GF-D8 (cell line): ENCODE results near the gene KRTAP10-3.
"Not testable (repeated sequence)": the region's sequence is repeated elsewhere in the genome, so short reads cannot be mapped to it uniquely, and the experiment has no call there.

ENCODE experiments used
- DNase-seq: peaks from one replicate; lab custom pipeline; 2025; lab: John Stamatoyannopoulos, UW

The KRTAP10-3 gene, protein sequence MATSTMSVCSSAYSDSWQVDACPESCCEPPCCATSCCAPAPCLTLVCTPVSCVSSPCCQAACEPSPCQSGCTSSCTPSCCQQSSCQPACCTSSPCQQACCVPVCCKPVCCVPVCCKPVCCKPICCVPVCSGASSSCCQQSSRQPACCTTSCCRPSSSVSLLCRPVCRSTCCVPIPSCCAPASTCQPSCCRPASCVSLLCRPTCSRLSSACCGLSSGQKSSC

DNA sequence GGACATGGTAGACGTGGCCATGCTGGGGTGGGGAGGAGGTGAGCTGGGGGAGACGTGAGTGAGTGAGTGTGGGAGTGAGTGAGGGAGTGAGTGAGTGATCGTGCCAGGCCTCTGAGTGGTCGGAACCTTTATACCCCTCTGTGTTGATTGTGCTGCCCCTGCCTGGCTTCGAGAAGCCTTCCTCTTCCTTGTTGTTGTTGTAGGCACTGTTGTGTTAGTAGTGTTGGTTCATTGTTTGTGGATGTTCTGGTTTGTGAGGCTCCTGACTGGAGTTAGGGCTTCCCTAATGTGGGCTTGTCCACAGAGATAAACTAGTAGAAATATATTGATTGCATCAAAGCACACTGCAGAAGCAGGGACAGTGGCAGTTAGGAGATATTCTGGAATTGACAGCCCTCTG is at the start of gene KRTAP10-3:
TSS of gene KRTAP10-3 (minus strand) at position 101 of the 400 bp plus-strand sequence. CDS start at position 21, 80 bp downstream.
- no peak for DNase-seq

DNA sequence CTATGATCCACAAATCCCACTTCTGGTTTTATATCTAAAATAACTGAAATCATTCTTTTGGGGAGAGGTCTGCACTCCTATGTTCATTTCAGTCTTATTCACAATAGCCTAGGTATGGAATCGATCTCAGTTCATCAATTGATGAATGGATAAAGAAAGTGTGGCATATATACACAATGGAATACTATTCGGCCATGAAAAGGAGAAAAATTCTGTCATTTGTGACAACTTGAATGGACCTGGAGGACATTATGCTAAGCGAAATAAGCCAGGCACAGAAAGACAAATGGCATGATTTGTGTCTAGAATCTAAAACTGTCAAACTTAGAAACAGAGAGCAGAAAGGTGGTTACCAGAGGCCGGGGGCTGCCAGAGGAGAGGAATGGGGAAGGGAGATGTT is 47.9 kb upstream of the KRTAP10-3 start:
- DNase-seq = no peak

DNA sequence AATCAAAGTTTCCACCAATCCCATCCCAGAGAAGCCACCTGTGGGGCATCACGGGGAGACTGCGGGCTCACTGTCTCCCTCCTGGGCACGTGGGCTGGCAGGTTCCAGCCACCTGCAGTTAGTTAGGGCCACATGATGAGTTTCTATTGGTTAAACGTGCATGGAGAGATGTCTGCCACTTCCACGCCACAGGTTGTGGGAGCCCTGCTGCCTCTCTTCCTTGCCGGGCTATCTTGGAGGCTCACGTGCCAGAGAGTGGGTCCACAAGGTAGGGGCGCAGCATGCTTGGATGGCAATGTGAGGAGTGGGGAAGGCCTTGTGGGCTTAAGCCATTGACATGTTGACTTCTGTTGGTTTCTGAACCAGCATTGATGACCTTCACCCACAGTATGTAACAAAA is 45.3 kb upstream of the KRTAP10-3 start:
- DNase-seq = no peak

DNA sequence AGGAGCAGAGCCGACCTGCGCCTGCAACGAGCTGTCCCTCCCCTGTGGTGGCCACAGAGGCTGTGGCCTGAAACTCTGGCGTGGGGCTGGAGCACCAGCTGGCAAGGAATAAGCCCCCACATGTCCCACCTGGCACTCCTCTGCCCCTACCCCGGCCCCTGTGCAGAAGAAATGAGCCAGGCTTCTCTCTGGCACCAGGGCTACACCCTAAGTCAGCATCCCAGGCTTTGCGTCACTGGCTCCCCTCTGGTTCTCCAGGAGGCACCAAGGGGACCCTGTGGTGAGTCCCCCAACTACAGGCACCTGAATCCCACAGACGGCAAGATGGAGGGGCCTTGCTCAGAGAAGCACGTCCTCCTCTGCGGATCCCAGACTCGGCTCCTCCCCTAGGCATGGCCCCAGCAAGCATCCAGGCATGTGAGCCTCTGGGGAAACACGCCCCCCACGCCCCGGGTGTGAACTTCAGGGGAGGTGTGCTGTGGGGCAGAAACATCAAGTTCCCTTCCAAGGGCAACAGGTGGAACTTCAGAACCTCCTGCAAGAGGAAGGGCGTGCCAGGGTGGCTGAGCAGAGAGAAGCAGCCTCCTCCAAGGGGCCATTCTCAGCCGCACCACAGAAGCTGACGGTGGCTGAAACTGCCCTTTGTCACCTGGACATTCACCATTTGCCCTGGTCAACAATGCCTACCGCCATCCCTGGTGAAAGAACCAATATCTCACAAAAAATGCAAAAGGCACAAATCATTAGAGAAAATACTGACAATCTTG is 44.7 kb upstream of the KRTAP10-3 start:
- DNase-seq = no peak

DNA sequence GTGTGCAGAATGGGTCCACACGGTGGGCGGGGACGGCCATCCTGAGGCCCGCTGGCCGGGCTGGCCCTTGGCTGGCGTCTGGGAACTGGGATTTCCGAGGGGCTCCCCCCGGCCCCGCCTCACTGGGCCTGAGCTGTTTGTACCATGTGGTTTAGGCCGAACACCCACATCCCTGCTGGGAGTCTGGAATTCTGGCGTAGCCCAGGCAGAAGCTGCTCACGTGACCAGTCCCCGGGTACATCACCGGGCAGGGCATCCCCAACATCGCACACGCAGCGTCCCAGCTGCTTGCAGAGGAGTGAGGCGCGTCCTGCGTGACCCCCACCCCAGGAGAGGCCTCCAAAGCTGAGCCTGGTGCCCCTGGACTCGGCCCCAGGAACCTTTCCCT is 43.9 kb upstream of the KRTAP10-3 start:
- no peak for DNase-seq

DNA sequence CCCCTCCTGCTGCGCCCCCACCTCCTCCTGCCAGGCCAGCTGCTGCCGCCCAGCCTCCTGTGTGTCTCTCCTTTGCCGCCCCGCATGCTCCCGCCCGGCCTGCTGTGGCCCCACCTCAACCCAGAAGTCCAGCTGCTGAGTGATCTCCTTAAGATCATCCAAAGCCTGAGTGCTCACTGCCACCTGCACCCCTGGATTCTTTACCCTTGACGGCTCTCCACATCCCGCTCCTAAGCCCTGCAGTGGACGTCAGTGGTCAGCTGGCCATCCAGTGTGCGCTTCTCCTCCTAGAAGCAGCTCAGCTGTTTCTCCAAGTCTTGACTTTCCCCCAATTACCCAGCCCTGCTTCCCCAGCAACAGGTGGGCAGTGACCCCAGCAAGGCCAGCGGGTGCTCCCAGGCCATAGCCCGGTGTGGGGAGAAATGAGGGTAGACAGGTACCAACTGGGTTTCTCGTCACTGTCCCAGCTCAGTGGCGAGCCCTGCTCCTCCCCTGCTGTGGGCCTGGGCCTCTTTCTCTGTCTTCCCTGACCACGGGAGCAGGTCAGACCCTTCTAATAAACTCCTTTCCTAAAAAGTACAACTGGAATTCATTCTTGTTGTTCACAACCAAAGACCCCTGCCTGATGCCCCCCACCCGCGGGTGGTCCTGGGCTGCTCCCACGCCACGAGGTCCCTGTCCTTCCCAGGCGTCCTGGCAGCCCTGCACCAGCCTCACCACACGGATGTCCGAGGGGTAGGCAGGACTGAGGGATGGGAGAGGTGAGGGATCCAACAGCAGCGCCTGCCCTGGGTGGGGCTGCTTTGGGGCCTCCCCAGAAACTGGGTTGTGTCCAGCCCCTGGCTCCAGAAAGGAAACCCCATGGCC is 43.2 kb upstream of the KRTAP10-3 start:
- no peak for DNase-seq

DNA sequence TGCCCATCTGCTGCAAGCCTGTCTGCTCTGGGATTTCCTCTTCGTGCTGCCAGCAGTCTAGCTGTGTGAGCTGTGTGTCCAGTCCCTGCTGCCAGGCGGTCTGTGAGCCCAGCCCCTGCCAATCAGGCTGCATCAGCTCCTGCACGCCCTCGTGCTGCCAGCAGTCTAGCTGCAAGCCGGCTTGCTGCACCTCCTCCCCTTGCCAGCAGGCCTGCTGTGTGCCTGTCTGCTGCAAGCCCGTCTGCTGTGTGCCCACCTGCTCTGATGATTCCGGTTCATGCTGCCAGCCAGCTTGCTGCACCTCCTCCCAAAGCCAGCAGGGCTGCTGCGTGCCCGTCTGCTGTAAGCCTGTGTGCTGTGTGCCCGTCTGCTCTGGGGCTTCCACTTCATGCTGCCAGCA is 42.5 kb upstream of the KRTAP10-3 start:
- DNase-seq = not testable (repeated sequence)

DNA sequence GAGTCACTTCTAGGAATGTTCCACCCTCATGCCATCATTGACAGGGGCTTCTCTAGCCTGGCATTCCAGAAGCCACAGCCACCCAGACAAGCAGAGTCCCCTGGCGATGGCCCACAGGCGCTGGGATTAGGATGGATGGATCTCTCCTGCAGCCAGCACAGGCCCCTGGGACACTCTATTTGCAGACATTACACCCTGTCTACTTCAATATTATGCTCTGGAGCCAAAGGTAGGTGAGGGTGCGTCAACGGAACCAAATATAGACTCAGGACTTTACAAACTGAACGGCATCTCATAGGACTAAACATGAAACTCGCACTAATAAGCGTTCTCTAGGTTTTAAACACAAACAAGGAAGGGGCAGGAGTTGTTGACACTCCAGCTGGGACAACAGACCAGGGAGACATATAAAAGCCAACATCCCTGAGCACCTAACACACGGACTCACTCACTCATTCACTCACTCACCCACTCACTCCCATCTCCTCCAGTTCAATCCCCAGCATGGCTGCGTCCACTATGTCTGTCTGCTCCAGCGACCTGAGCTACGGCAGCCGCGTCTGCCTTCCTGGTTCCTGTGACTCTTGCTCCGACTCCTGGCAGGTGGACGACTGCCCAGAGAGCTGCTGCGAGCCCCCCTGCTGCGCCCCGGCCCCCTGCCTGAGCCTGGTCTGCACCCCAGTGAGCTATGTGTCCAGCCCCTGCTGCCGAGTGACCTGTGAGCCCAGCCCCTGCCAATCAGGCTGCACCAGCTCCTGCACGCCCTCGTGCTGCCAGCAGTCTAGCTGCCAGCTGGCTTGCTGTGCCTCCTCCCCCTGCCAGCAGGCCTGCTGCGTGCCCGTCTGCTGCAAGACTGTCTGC is 41.8 kb upstream of the KRTAP10-3 start, which contains the start of gene KRTAP10-7:
TSS of gene KRTAP10-7 (plus strand) at position 480 of the 861 bp plus-strand sequence. CDS start at position 505, 25 bp downstream.
- DNase-seq = not testable (repeated sequence)

DNA sequence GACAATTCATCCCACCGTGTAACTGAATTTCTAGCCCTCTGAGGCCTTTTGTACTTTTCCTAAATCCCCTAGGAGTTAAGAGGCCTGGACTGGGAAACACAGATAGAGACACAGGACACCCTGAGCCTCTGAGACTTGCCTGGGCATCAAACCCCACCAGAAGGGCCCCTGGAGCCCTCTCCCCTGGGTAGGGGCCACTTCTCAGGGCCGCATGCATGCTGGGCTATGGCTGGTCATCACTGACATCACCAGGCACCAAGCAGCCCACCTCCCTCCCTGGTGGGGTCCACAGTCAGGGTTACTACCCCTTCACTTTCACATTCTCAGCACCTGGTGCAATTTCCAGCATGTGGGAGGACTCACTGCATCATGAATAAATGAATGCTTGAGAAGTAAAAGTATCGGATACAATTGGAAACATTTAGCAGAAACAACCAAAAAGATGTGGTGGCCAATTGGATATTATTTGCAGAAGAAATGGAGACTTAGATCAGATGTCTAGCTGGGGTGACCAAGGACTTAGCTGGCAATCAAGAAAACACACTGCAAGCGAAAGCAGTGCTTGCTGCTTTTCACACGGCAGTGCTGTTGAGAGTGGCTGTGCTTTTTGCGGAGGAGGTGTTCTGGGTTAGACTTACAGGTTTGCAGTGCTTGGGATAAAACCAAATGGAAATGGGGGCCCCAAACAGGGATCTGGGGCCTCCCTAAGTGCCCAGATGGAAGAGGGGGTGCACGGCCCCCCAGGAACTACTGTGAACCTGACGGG is 40.9 kb upstream of the KRTAP10-3 start:
- DNase-seq = no peak

DNA sequence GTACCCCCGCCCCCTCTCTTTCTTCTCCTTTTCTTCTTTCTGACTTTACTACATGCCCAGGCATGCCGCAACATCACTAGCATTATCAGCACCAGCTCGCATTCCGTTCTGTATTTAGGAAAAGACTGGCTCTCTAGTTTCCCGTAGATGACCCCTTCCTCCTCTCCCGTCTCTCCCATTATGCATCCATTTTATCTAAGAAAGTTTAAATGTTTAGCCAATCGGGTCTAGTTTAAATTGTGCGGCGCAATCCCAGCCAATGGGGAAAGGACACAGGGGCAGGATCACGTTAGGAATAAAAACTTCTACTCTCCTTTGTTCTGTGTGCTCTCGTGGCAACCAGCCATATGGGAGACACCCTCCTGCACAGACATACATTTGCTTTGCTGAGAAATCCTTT is 39.5 kb upstream of the KRTAP10-3 start:
- DNase-seq = no peak

DNA sequence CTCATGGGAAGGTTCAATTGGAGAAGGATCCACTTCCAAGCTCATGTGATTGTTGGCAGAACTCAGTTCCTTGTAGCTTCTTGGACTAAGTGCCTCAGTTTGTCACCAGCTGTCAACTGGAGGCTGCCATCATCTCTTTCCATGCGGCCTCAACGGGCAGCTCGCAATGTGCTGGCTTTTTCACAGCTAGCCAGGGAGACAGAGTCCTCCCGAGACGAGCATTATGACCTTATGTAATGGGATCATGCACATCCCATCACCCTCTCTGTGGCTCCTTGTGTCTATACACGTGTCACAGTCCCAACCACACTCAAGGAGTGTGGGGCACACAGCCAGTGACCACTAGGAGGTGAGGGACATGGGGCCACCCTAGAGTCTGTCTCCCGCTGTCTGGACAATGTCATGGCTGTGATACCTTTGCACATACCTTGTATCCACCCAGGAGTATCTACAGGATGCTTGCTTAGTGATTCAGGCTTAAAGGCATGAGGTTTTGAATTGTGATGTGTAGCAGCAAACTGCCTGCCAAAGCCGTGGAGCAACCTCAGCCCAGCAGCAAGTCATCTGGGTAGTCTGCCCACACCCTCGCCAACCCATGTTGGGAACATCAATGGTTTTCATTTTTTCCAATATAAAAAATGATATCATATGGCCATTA is 37.6 kb upstream of the KRTAP10-3 start:
- no peak for DNase-seq

DNA sequence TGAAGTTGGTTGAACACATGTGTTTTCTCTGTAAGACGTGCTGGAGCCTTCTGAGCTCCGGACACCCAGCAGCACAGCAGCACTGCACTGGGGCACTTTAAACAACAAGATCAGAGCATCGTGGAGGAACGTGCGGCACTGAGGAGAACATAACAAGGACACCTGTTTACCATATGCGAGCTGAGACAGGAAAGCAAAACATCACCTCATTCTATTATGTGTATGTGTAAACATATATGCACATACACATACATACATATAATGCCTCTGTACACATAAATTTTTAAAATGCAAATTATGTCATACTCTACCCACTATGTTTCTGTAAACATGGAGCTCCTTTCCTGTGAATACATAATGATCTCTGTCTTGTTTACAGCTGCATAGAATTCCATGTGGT is 36.9 kb upstream of the KRTAP10-3 start:
- no peak for DNase-seq

DNA sequence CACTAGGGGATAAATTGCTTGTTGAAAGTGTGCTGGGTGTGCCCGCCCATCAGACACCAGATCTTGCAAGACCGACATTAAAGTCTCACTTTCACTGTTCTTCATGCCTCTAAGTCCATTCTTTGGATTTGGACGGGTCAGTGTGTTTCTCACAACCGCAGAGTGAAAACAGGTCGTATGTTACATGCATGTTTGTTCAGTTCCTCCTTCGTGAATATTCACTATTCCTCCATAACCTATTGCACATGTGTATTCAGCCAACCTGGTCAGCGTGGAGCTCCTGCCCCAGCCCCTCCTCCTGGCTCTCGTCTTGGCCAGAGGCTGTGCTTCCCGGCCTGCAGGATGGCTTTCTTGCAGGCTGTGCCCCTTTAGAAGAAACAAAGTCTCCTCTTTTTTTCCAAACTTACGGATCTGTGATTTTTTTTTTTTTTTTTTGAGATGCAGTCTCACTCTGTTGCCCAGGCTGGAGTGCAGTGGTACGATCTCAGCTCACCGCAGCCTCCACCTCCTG is 35.9 kb upstream of the KRTAP10-3 start:
- DNase-seq = no peak

DNA sequence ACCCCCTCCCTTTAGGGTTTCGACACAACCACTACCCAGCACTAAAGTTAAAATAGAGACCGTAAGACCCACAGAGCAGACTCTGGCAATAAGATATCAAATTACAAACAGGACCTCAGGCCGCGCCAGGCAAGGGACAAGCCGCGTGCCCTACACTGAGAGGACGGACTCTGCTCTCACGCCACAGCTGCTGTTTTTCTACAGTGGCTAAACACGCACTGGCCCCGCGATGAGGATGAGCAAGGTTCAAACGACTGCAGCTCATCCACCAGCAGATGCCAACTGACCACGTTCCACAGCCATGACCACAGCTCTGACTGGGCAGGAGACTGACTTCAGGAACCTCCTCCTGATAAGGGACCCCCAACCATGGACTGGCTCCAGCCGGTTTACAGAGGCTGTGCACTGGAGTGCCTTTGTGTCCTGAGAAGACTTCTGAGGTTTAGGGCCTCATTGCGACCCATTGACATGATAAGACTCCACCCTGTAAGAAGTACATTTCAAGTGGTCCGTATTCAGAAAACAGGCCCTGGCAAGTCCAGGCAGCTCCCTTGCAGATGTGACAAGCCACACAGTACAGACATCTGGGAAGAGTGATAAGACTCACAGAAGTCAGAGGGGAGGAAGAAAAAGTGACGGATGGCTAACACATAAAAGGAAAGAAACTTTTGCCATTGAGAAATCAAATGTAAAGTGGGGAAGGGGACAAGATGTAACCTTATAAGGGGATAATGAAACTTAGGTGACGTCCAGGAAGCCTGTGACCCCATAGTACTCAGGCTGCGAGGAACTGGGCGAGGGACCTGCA is 35.2 kb upstream of the KRTAP10-3 start:
- DNase-seq = no peak

DNA sequence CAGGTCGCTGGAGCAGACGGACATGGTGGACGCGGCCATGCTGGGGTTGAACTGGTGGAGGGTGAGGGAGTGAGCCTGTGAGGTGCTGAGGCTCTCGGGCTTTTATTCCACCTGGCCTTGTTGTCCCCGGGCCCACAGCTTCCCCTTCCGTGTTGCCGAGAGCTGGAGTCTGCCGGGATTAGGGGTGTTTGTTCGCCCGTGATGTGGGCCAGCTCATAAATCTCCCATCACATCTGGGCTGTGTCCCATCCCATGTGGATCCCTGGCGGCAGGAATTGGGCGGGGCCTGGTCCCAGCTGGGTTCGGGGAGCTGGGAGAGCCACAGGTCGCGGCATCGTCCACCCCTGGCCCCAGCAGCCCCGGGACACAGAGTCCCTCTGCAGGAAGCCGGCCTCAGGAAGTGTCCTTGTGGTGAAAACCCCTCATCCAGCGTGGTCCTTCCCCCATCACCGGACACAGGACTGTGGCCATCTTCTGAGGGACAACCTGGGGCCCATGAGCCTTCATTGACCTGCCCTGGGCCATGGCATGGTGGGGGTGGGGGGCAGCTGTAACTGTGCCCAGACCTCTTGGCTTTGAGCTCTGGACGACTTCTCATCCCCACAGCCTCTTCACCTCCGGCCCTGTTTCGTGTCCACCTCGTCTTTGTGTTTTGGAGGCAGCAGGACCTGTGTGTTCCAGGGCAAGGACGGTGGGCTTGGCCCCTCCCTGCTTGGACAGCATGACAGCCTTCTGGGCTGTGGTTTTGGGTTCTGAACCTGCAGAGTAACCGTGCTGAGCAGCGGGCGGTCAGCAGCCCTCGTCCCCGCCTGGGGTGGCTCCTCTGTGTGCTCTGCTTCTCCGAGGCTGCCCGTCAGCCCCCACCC is 34.1 kb upstream of the KRTAP10-3 start, which contains the start of gene KRTAP10-6:
TSS of gene KRTAP10-6 (minus strand) at position 60 of the 866 bp plus-strand sequence. CDS start at position 39, 21 bp downstream.
- DNase-seq = no peak

DNA sequence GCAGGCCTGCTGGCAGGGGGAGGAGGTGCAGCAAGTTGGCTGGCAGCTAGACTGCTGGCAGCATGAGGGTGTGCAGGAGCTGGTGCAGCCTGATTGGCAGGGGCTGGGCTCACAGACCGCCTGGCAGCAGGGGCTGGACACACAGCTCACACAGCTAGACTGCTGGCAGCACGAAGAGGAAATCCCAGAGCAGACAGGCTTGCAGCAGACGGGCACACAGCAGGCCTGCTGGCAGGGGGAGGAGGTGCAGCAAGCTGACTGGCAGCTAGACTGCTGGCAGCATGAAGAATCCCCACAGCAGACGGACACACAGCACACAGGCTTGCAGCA is 33.2 kb upstream of the KRTAP10-3 start:
- not testable (repeated sequence) for DNase-seq

DNA sequence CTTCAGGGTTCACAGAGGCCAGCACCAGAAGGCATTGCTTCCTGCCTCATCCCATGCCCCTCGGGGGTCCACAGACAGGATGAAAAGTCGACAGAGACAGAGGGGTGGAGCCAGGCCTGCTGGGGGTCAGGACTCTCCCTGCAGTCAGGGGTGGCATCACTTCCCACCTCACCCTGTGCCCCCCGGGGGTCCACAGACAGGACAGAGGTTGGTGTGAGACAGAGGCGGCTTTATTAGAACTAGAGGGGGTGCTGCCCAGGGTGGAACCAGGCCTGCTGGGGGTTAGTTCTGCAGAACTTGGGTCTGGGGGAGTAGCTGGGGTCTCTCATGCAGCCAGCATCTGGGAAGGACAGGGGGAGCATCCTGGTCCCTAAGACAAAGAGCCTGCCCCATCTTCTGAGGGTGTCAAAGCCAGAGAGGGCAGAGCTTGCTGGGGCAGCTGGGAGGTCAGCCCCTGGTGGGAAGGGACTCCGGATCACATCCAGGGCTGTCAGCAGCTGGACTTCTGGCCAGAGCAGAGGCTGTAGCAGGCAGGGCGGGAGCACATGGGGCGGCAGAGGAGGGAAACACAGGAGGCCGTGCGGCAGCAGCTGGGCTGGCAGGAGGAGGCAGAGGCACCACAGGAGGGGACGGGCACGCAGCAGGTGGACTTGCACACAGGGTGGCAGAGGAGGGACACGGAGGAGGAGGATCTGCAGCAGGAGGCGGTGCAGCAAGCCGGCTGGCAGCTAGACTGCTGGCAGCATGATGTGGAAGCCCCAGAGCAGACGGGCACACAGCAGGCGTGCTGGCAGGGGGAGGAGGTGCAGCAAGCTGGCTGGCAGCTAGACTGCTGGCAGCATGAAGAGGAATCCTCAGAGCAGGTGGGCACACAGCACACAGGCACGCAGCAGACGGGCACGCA is 32.6 kb upstream of the KRTAP10-3 start:
- not testable (repeated sequence) for DNase-seq
